K562 (cell line): ENCODE results near the gene FAM184B. TPM values are rescaled to one million over a fixed set of nuclear protein-coding genes. Genes with fewer than 3 reads are reported as not detected.
A peak's percentile ranks its signal among the peaks of the same experiment; 100 is the strongest.

ENCODE experiments used
- ATAC-seq: fragments of 200-7000 bp; cut with Tn5 transposase; 3 replicates; pipeline ENCODE4 v1.9.1; 2020; ENCODE audit warnings: moderate library complexity
- BruUV-seq: library from RNA; stranded (reverse); fragments of 400-500 nt; replicated peaks from 2 replicates; lab custom pipeline; 2021; lab: Mats Ljungman, UMichigan
- CTCF ChIA-PET: fragments of 300-600 bp; formaldehyde crosslinking; extraction: SDS; loops from one replicate; lab custom pipeline; 2021; ENCODE audit warnings: low intra/inter-chr PET ratio; lab: Yijun Ruan, JAX
- POLR2A ChIA-PET: fragments of 300-600, 350-650 bp; sonication (Branson Sonifier 250); formaldehyde crosslinking; extraction: SDS; loops from one replicate; lab custom pipeline; 2021; ENCODE audit warnings: antibody characterized with exemption, inconsistent platforms; lab: Yijun Ruan, JAX
- DNase-seq, 4 experiments: peaks; one replicate each; pipeline versions ENCODE4 v3.0.0 to v3.0.0-alpha.2; 2011 to 2018; ENCODE audit warnings: low spot score in 3 of 4, mixed read lengths in 3 of 4; ENCODE audit errors: extremely low read depth in 1 of 4
- FAIRE-seq: peaks from 2 replicates; lab custom pipeline; 2011; peaks lifted over from hg19 to GRCh38; lab: Jason Lieb, UNC
- H2AFZ ChIP-seq: 2 replicates; pipeline ENCODE4 v1.6.0; 2011; ENCODE audit warnings: low read depth, low read length, control low read depth, inconsistent platforms
- H3K27ac ChIP-seq: fragments of 200-600 bp; 3 replicates; pipeline ENCODE4 v1.8.0; 2011; ENCODE audit warnings: low read depth, mild to moderate bottlenecking, control low read depth, inconsistent platforms, low read length, moderate library complexity, mixed read lengths; ENCODE audit errors: extremely low read depth
- H3K27me3 ChIP-seq, 2 experiments: fragments of 300-600 bp in 1 of 2; 2 replicates in 1 of 2; 3 replicates in 1 of 2; pipeline versions ENCODE4 v1.6.0 to v1.8.0; 2011; ENCODE audit warnings: inconsistent platforms in 2 of 2, low read length in 2 of 2, mild to moderate bottlenecking in 1 of 2, mixed read lengths in 1 of 2, moderate library complexity in 1 of 2; ENCODE audit not compliant: control insufficient read depth in 2 of 2, insufficient read depth in 2 of 2
- H3K36me3 ChIP-seq: fragments of 300-600 bp; 3 replicates; pipeline ENCODE4 v1.8.0; 2011; ENCODE audit warnings: mild to moderate bottlenecking, low read length, inconsistent platforms; ENCODE audit not compliant: control insufficient read depth, insufficient read depth
- H3K4me1 ChIP-seq, 2 experiments: fragments of 200-600 bp in 1 of 2; replicated peaks in 1 of 2; 2 replicates in 1 of 2; 3 replicates in 1 of 2; pipeline versions ENCODE4 v1.5.1 to v1.8.0; 2011; ENCODE audit warnings: inconsistent platforms in 2 of 2, low read length in 2 of 2, mild to moderate bottlenecking in 1 of 2, mixed read lengths in 1 of 2, moderate library complexity in 1 of 2; ENCODE audit not compliant: control insufficient read depth in 2 of 2, insufficient read depth in 2 of 2
- H3K4me2 ChIP-seq: 2 replicates; pipeline ENCODE4 v1.6.1; 2011; ENCODE audit warnings: low read length, control low read depth, inconsistent platforms, mixed read lengths; ENCODE audit not compliant: insufficient read depth
- H3K4me3 ChIP-seq: fragments of 200-600 bp; sonication (generic), shearing (Covaris generic); 2 replicates; pipeline ENCODE4 v1.5.1; 2016; ENCODE audit warnings: control low read depth, inconsistent platforms
- H3K79me2 ChIP-seq: fragments of 200-600 bp; 3 replicates; pipeline ENCODE4 v1.8.0; 2011; ENCODE audit warnings: low read length, inconsistent platforms; ENCODE audit not compliant: control insufficient read depth, insufficient read depth
- H3K9ac ChIP-seq, 2 experiments: 2 replicates each; pipeline versions ENCODE4 v1.6.0 to v1.6.1; 2011; ENCODE audit warnings: low read depth in 2 of 2, low read length in 2 of 2, control low read depth in 1 of 2, inconsistent platforms in 1 of 2, mild to moderate bottlenecking in 1 of 2, mixed read lengths in 1 of 2; ENCODE audit not compliant: insufficient read depth in 1 of 2
- H3K9me1 ChIP-seq: one replicate; pipeline ENCODE4 v1.6.0; 2011; ENCODE audit warnings: inconsistent platforms, mild to moderate bottlenecking, low read length, moderate library complexity; ENCODE audit not compliant: control insufficient read depth, insufficient read depth
- H3K9me3 ChIP-seq: replicated peaks from 2 replicates; pipeline ENCODE4 v1.5.1; 2011; ENCODE audit warnings: low read depth, low read length, inconsistent platforms; ENCODE audit not compliant: control insufficient read depth, insufficient read depth
- H4K20me1 ChIP-seq: replicated peaks from 2 replicates; pipeline ENCODE4 v1.6.1; 2011; ENCODE audit warnings: low read length, inconsistent platforms, mixed read lengths; ENCODE audit not compliant: control insufficient read depth, insufficient read depth
- CTCFL ChIP-seq: IDR thresholded peaks from 2 replicates; pipeline ENCODE4 v1.6.1; 2011; ENCODE audit warnings: borderline replicate concordance, low read depth, mild to moderate bottlenecking, moderate library complexity, low read length; ENCODE audit not compliant: insufficient read depth, poor library complexity, severe bottlenecking
- FOXJ3 ChIP-seq: sonication (generic); formaldehyde crosslinking; IDR thresholded peaks from 2 replicates; pipeline ENCODE4 v1.4.0; 2020; ENCODE audit warnings: mild to moderate bottlenecking, missing genetic modification reagents
- HDAC6 ChIP-seq: IDR thresholded peaks from 2 replicates; pipeline ENCODE4 v1.6.1; 2012; ENCODE audit warnings: low read depth, mild to moderate bottlenecking, control low read depth, inconsistent platforms, low read length, moderate library complexity
- HEY1 ChIP-seq: fragments of 250-450 bp; sonication (Bioruptor Pico); IDR thresholded peaks from 2 replicates; pipeline ENCODE4 v1.5.0; 2020; ENCODE audit warnings: mild to moderate bottlenecking, moderate library complexity, borderline replicate concordance
- JUNB ChIP-seq: fragments of 450-650 bp; formaldehyde crosslinking; conservative IDR thresholded peaks from 2 replicates; pipeline ENCODE4 v1.4.0; 2020; ENCODE audit warnings: mild to moderate bottlenecking
- RFX1 ChIP-seq: fragments of 450-650 bp; IDR thresholded peaks from 2 replicates; pipeline ENCODE4 v1.6.1; 2016; ENCODE audit warnings: mild to moderate bottlenecking, moderate library complexity
- WGBS: fragments of 100-300 bp; shearing (Covaris generic); methylation state at CpG from one replicate; pipeline ENCODE4 v1.1.6; 2016; ENCODE audit warnings: low coverage, mixed read lengths; ENCODE audit not compliant: insufficient coverage; ENCODE audit errors: missing lambda C conversion rate; 5-methylcytosine and 5-hydroxymethylcytosine counted together
- in situ Hi-C: fragments of 300-500 bp; cut with MboI; formaldehyde crosslinking; loops from 4 replicates; pipeline ENCODE4 v1.15.0; 2018; ENCODE audit warnings: inconsistent platforms, mixed read lengths
- intact Hi-C: fragments of 100-400 bp; cut with micrococcal nuclease; formaldehyde crosslinking; loops from 2 replicates; pipeline ENCODE4 v1.14.2; 2022
- polyA plus RNA-seq, 8 experiments: library from polyadenylated mRNA; depleted of rRNA in 4 of 8; stranded (reverse) in 5 of 8; unstranded in 3 of 8; fragments of >200 nt; fragmentation: Nextera tagmentation in 2 of 8; fragmentation: Illumina TruSeq in 1 of 8; extraction: Ambion mirVana in 2 of 8; extraction: Trizol in 1 of 8; gene quantifications; 2 replicates each; pipeline versions ENCODE4 v1.2.1 to v1.2.3, GENCODE V29; 2011 to 2014; ENCODE audit warnings: inconsistent platforms in 1 of 8, missing spikeins in 1 of 8
- total RNA-seq, 7 experiments: library from RNA; depleted of rRNA in 6 of 7; stranded (reverse); fragments of >200 nt in 6 of 7; fragmentation: Illumina TruSeq in 2 of 7; extraction: Trizol in 2 of 7; gene quantifications; 2 replicates each; pipeline versions ENCODE4 v1.2.1 to v1.2.3, GENCODE V29; 2011 to 2021; ENCODE audit warnings: low replicate concordance in 1 of 7

FAM184B gene
- total and polyA plus RNA-seq, 9 of the 15 experiments (the other 6 are each of a cell fraction or from before 2014, with no cell fraction given), result not detected

- TF ChIP-seq JUNB (CRISPR knock-in tag) (no peak), HDAC6 (no peak), FOXJ3 (CRISPR knock-in tag) (no peak), CTCFL (no peak)
Measured at GRCh38 chr4:17715511-17715910, 65.9 kb downstream of the FAM184B start (continued).

DNA sequence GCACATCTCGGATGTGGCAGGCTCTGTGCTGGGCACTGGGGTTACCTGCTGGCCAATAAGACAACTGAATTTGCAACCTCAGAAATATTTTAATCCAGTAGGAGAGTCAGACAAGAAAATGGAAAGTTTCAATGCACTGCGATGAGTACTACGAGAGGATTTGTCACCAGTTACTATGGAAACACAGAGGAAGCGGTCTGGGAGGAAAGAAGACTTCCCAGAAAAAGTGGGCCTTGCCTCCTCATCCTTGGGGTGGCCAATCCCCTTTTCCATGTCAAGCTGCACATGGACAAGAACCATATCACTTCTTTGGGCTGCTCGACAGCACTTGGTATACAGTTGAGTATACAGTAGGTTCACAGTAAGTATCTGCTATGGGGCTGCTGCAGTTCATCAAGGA, 67.6 kb downstream of the FAM184B start:
- Histone ChIP-seq H3K9me1 (no peaks in the 10 kb centered on the region), H3K36me3 (no peaks in the 10 kb centered on the region), H3K9me3 (no peaks in the 10 kb centered on the region), H2AFZ (no peak overlapping the region), H3K27ac (no peak overlapping the region), H3K27me3 (peaks cover 33 to 35% of the 10 kb centered on the region in 2 experiments; a peak in 4 of 5 replicates), H3K4me3 (no peak overlapping the region), H3K4me2 (no peak overlapping the region), H3K79me2 (no peaks in the 10 kb centered on the region), H3K9ac (no peak overlapping the region), H3K4me1 (peaks cover 0 to 7% of the 10 kb centered on the region in 2 experiments; a peak in 1 of 5 replicates), H4K20me1 (no peaks in the 10 kb centered on the region)
- ChIA-PET CTCF (no interaction called here), POLR2A (interaction anchor here (0.8 kb wide), 1 partner anchor 434 kb away, joined by 3 read pairs; no protein-coding TSS in a partner anchor)
- BruUV-seq, result no TSS peak
- ATAC-seq (no peak), DNase-seq (no peak), FAIRE-seq (no peak)
- in situ Hi-C loops, result no loop called here
- intact Hi-C loops, result no loop called here
- WGBS, result 0% methylated on average over 5 of the region's 5 CpGs
- TF ChIP-seq HEY1 (no peak), RFX1 (peak; percentile 60)
